ENCODE results near the gene BFSP2.

DNA sequence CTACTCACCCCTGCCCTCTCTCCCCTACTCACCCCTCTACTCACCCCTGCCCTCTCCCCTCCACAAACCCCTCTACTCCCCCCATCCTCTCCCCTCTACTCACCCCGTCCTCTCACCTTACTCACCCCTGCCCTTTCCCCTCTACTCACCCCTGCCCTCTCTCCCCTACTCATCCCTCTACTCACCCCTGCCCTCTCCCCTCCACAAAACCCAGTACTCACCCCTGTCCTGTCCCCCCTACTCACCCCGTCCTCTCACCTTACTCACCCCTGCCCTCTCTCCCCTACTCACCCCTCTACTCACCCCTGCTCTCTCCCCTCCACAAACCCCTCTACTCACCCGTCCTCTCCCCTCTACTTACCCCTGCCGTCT lies 14.2 kb downstream of the BFSP2 start:
- TF ChIP-seq TCF7L2 (IDR thresholded peaks at IDR 0.05; ENCODE audit: low read depth, low read length) = no peak
- TF ChIP-seq, protein P1, sequence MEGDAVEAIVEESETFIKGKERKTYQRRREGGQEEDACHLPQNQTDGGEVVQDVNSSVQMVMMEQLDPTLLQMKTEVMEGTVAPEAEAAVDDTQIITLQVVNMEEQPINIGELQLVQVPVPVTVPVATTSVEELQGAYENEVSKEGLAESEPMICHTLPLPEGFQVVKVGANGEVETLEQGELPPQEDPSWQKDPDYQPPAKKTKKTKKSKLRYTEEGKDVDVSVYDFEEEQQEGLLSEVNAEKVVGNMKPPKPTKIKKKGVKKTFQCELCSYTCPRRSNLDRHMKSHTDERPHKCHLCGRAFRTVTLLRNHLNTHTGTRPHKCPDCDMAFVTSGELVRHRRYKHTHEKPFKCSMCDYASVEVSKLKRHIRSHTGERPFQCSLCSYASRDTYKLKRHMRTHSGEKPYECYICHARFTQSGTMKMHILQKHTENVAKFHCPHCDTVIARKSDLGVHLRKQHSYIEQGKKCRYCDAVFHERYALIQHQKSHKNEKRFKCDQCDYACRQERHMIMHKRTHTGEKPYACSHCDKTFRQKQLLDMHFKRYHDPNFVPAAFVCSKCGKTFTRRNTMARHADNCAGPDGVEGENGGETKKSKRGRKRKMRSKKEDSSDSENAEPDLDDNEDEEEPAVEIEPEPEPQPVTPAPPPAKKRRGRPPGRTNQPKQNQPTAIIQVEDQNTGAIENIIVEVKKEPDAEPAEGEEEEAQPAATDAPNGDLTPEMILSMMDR (IDR thresholded peaks at IDR 0.05) = no peak
- TF ChIP-seq, protein P2, sequence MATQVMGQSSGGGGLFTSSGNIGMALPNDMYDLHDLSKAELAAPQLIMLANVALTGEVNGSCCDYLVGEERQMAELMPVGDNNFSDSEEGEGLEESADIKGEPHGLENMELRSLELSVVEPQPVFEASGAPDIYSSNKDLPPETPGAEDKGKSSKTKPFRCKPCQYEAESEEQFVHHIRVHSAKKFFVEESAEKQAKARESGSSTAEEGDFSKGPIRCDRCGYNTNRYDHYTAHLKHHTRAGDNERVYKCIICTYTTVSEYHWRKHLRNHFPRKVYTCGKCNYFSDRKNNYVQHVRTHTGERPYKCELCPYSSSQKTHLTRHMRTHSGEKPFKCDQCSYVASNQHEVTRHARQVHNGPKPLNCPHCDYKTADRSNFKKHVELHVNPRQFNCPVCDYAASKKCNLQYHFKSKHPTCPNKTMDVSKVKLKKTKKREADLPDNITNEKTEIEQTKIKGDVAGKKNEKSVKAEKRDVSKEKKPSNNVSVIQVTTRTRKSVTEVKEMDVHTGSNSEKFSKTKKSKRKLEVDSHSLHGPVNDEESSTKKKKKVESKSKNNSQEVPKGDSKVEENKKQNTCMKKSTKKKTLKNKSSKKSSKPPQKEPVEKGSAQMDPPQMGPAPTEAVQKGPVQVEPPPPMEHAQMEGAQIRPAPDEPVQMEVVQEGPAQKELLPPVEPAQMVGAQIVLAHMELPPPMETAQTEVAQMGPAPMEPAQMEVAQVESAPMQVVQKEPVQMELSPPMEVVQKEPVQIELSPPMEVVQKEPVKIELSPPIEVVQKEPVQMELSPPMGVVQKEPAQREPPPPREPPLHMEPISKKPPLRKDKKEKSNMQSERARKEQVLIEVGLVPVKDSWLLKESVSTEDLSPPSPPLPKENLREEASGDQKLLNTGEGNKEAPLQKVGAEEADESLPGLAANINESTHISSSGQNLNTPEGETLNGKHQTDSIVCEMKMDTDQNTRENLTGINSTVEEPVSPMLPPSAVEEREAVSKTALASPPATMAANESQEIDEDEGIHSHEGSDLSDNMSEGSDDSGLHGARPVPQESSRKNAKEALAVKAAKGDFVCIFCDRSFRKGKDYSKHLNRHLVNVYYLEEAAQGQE (IDR thresholded peaks at IDR 0.05; ENCODE audit: insufficient read depth in 1 of 2, low read depth in 2 of 2, low read length in 1 of 2) = no peak
- TF ChIP-seq POLR2AphosphoS5 (IDR thresholded peaks at IDR 0.05; ENCODE audit: low read depth, low read length) = no peak

All from Panc1 (cell line).